GM20431 (cell line): ENCODE measurements around the gene TLK1.
"Not testable (repeated sequence)": the region's sequence is repeated elsewhere in the genome, so short reads cannot be mapped to it uniquely, and the experiment has no call there.

Experiments used
- in situ Hi-C: fragments of 300-500 bp; cut with MseI, MboI; formaldehyde crosslinking; loops from one replicate; pipeline ENCODE4 v1.15.0; 2020; ENCODE audit warnings: low sequenced_read_pairs; ENCODE audit not compliant: unreplicated experiment

Gene TLK1

DNA sequence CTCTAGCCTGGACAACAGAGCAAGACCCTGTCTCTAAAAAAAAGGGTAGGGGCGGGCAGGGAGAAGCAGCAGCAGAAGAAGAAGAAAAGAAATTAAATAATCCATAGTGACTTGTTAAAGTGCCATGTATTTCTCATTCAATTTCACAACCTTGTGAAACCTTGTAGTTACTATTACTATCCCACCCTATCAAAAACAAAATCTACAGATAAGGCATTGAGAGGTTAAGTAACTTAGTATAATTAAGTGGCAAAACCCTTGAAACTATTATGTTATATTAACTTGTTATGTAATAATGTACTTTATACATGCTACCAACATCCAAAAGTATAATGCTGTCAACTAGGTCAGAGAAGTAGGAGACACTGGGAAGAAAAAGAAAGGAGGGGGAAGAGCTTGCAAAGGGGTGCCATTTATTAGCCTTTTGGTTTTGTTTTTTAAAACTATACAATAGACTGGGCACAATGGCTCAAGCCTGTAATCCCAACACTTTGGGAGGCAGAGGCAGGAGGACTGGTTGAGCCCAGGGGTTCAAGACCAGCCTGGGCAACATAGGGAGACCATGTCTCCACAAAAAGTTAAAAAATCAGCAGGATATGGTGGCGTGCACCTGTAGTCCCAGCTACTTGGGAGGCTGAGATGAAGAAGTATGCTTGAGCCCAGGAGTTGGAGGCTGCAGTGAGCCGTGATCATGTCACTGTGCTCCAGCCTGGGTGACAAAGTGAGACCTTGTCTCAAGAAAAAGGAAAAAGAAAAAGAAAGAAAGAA is 11.3 kb downstream of the TLK1 start:
- in situ Hi-C loops, result no loop called here

- in situ Hi-C loops, result no loop called here
Measured at GRCh38 chr2:171147081-171147480, 13.6 kb downstream of the TLK1 start.

DNA sequence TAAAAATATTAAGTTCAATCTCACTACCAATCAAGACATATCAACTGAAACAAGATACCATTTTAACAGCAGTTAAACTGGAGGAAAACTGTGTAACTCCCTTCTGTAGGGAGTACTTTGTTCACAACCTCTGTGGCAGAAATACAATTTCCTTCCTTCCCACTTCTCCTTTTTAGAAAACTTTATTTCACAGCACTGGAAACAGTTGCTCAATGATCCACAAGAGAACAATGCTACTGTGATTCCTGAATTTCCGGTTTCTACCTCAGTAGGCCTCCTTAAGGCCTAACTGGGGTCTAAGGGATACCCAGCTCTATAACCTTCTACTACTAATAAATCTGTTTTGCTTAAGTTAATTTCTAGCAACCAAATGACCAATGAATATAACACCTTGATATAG is 14.1 kb downstream of the TLK1 start:
- in situ Hi-C loops, result no loop called here

- in situ Hi-C loops, result no loop called here
Measured at GRCh38 chr2:171146071-171146470, 14.6 kb downstream of the TLK1 start.

DNA sequence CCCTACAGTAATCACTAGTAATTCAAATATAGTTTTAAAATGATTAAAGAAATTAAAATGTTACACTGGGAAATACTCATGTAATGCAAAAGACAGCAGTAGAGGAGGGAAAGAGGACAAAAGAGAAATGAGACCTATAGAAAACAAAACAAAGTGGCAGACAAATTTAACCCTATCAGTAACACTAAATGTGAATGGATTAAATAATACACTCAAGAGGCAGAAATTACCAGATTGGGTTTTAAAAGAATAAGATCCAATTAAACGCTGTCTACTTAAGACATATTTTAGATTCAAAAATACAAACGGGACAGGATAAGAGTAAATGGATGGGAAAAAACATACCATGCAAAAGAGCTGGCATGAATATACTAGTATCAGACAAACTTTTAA is 17.0 kb downstream of the TLK1 start:
- in situ Hi-C loops, result no loop called here

GRCh38 chr2:171142398-171142797 is 18.3 kb downstream of the TLK1 start:
- in situ Hi-C loops, result no loop called here

GRCh38 chr2:171141320-171141719 is 19.4 kb downstream of the TLK1 start:
- in situ Hi-C loops, result no loop called here

DNA sequence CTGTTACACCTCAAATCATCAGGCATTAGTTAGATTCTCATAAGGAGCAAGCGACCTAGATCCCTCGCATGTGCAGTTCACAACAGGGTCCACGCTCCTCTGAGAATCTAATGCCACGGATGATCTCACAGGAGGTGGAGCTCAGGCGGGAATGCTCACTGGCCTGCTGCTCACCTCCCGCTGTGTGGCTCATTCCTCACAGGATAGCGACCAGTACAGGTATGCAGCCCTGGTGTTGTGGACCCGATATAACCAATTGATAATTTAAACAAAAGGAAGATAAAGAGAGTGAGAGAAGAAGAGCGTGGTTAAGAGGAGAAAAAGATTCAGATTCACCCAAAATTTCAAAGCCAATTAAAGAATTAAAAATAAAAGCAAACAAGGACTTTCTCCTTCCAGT is 20.8 kb downstream of the TLK1 start:
- in situ Hi-C loops, result no loop called here

- in situ Hi-C loops, result no loop called here
Measured at GRCh38 chr2:171136024-171136423, 24.7 kb downstream of the TLK1 start.

DNA sequence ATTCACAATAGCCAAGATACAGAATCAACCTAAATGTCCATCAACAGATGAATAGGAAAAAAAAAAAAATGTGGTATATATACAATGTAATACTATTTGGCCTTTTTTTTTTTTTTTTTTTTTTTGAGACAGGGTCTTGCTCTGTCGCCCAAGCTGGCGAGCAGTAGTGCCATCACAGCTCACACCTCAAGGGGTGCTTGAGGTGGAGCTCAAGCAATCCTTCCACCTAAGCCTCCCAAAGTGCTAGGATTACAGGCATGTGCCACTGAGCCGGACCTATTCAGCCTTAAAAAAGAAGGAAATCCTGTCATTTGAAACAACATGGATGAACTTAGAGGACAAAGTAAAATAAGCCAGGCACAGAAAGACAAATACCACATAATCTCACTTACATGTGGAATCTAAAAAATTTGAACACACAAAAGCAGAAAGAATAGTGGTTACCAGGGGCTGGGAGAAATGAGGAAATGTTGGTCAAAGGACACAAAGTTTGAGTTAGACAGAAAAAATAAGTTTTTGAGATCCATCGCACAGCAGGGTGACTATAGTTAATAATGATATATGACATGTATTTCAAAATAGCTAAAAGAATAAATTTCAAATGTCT is 26.0 kb downstream of the TLK1 start:
- in situ Hi-C loops, result no loop called here

DNA sequence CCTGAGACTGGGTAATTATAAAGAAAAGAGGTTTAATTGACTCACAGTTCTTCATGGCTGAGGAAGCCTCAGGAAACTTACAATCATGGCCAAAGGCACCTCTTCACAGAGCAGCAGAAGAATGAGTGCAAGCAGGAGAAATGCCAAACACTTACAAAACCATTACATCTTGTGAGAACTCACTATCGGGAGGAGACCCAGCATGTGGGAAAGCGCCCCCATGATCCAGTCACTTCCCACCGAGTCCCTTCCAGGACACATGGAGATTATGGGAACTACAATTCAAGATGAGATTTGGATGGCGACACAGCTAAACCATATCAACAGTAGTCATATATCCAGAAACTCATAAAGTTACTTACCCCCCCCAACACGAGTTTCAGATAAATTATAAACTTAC is 28.6 kb downstream of the TLK1 start:
- in situ Hi-C loops, result no loop called here

DNA sequence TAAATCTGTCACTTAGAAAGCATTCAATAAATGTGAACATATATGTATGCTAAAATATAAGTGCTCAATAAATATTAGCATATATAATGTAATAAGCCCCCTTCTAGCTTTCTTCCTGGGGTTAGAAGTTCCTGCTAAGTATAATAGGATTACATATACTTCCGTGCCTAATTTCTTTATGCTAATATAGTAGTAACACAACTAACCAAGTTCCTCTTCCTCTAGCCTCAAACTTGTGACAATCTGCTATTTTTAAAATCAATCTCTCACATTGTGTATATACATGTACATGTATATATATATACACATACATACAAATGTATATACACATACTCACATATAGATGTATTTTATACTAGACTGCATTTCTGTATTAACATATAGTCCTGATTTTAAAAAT is 32.2 kb downstream of the TLK1 start:
- in situ Hi-C loops, result no loop called here

GRCh38 chr2:171124541-171124940 is 36.2 kb downstream of the TLK1 start:
- in situ Hi-C loops, result no loop called here

- in situ Hi-C loops, result no loop called here
Measured at GRCh38 chr2:171109571-171109970, 51.1 kb downstream of the TLK1 start.

GRCh38 chr2:171109020-171109419 is 51.7 kb downstream of the TLK1 start:
- in situ Hi-C loops, result no loop called here

GRCh38 chr2:171107803-171108202 is 52.9 kb downstream of the TLK1 start:
- in situ Hi-C loops, result no loop called here

GRCh38 chr2:171104379-171104778 is 56.3 kb downstream of the TLK1 start:
- in situ Hi-C loops, result no loop called here

- in situ Hi-C loops, result no loop called here
Measured at GRCh38 chr2:171102802-171103201, 57.9 kb downstream of the TLK1 start.

- in situ Hi-C loops, result no loop called here
Measured at GRCh38 chr2:171100370-171100769, 60.3 kb downstream of the TLK1 start.

GRCh38 chr2:171098607-171099006 is 62.1 kb downstream of the TLK1 start:
- in situ Hi-C loops, result no loop called here

DNA sequence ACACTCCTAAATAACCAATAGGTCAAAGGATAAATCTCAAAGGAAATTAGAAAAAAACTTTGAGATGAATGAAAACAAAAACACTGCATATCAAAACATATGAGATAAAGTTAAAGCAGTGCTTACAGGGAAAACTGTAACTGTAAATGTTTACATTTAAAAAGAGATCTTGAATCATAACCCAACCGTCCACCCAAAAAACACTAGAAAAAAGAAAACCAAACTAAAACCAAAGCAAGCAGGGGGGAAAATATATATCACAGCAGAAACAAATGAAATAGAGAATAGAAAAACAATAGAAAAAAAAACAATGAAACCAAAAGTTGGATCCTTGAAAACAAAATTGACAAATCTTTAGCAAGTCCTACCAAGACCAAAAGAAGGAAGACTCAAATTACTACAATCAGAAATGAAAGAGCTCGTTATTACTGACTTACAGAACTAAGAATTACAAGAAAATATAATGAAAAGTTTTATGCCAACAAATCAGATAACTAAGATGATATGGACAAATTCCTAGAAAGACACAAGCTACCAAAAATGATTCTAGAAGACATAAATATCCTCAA is 65.6 kb downstream of the TLK1 start:
- in situ Hi-C loops, result no loop called here

DNA sequence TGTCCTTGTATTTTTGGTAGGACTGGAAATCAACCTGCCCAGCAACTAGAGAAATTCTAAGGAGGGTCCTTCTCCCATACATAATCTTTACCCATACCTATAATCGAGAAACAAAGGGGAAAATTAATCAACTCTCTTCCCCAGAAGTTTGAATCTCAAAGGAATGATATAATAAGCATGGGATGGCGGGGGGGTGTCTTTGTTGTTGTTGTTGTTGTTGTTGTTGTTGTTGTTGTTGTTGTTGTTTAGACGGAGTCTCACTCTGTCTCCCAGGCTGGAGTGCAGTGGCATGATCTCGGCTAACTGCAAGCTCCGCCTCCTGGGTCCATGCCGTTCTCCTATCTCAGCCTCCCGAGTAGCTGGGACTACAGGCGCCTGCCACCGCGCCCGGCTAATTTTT is 69.2 kb downstream of the TLK1 start:
- in situ Hi-C loops, result not testable (repeated sequence)
